ENCODE results near the gene ZNF593. TPM values are rescaled to one million over a fixed set of nuclear protein-coding genes. Genes with fewer than 3 reads are reported as not detected.

The ZNF593 gene
- total and polyA plus RNA-seq, 9 of the 15 experiments (the other 6 are each of a cell fraction or from before 2014, with no cell fraction given): 9.8 to 334 (median 48.2) TPM

DNA sequence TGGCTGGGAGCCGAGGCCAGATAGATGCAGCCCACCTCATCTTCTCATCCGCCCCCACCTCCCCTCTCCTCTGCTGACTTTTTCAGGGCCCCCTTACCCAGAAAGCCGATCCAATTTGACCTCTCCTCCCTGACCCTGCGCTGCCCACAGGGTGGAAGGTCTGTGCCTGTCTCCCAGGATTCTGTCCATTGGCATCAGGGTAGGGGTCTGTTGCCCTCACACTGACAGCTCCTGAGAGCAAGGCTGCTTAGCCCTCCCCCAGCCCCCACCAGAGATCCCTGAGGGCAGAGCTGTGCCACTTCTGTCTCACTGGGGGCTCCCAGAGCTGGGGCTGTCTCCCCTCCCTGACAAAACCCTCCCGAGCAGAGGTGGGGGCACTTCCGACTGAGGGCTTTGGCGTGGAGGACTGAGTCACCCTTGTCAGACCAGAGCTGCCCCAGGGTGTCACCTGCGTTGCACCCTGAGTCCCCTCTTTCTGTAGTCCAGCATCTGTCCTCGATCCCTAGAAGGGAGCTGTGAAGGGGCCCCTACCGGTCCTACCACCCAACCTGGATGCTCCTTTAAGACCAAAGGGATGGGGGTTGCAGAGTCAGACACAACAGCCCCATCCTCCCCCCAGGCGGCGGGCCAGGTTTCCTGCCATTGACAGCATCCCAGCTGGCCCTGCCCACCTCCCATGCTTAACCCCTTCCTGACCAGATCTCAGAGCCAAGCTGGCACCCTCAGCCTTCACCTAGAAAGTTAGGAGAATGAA, 13.2 kb upstream of the ZNF593 start:
- H3K27ac ChIP-seq (ENCODE audit: extremely low read depth, low read depth, low read length): no peak overlapping the region
- no TSS peak for BruUV-seq (replicated peaks)
- no peaks in the 10 kb centered on the region; the same call in 2 of the 3 replicates for H3K79me2 ChIP-seq (ENCODE audit: control insufficient read depth, insufficient read depth, low read length)
- H3K9me1 ChIP-seq (ENCODE audit: control insufficient read depth, insufficient read depth, low read length): no peaks in the 10 kb centered on the region
- peak in 2 of 4 experiments; percentile 36 to 46 for DNase-seq (ENCODE audit: extremely low read depth in 1 of 4, low spot score in 3 of 4)
- no peaks in the 10 kb centered on the region for H3K9me3 ChIP-seq (replicated peaks; ENCODE audit: control insufficient read depth, insufficient read depth, low read depth, low read length)
- peak; percentile 7; the same call in 2 of the 3 replicates for ATAC-seq
- H3K4me3 ChIP-seq: no peak overlapping the region
- ChIA-PET POLR2A (interaction anchor here (0.6 to 2.7 kb wide), 13 partner anchors 9 to 47 kb away, joined by 3 to 13 read pairs (median 6); partner anchors contain the start of gene ZNF593OS), CTCF (ENCODE audit: low intra/inter-chr PET ratio) (no interaction called here)
- no peaks in the 10 kb centered on the region for H3K36me3 ChIP-seq (ENCODE audit: control insufficient read depth, insufficient read depth, low read length)
- H3K27me3 ChIP-seq (ENCODE audit: control insufficient read depth in 2 of 2, insufficient read depth in 2 of 2, low read length in 2 of 2): no peaks in the 10 kb centered on the region
- peak overlapping the region; percentile 36; the same call in 1 of the 2 replicates for H2AFZ ChIP-seq (ENCODE audit: low read depth, low read length)
- H4K20me1 ChIP-seq (replicated peaks; ENCODE audit: control insufficient read depth, insufficient read depth, low read length): no peaks in the 10 kb centered on the region
- in situ Hi-C loops (cut with MboI): no loop called here
- peak overlapping the region in 1 of 2 experiments; percentile 76; a peak in 2 of 4 replicates for H3K9ac ChIP-seq (ENCODE audit: insufficient read depth in 1 of 2, low read depth in 2 of 2, low read length in 2 of 2)
- H3K4me2 ChIP-seq (ENCODE audit: insufficient read depth, low read length): no peak overlapping the region
- H3K4me1 ChIP-seq (replicated peaks in 1 of 2; ENCODE audit: control insufficient read depth in 2 of 2, insufficient read depth in 2 of 2, low read length in 2 of 2): peaks cover 18 to 45% of the 10 kb centered on the region in 2 experiments
- intact Hi-C loops (cut with micrococcal nuclease): no loop called here
- FAIRE-seq: peak; percentile 32
- TF ChIP-seq CBX1 (IDR thresholded peaks at IDR 0.05; ENCODE audit: low read depth) (no peak), JUN (IDR thresholded peaks at IDR 0.05; ENCODE audit: borderline replicate concordance, low read depth, low read length) (no peak), JUN (CRISPR knock-in tag; IDR thresholded peaks at IDR 0.05; ENCODE audit: borderline replicate concordance) (0 out of 2 replicates have a peak, but pooled peaks have one; percentile 49), SMAD4 (CRISPR knock-in tag; conservative IDR thresholded peaks at IDR 0.05) (0 out of 2 replicates have a peak, but pooled peaks have one; percentile 15), ZBTB7A (IDR thresholded peaks at IDR 0.05; ENCODE audit: borderline replicate concordance, control insufficient read depth, low read depth, low read length) (0 out of 2 replicates have a peak, but pooled peaks have one; percentile 19)
- TF ChIP-seq, protein P1, sequence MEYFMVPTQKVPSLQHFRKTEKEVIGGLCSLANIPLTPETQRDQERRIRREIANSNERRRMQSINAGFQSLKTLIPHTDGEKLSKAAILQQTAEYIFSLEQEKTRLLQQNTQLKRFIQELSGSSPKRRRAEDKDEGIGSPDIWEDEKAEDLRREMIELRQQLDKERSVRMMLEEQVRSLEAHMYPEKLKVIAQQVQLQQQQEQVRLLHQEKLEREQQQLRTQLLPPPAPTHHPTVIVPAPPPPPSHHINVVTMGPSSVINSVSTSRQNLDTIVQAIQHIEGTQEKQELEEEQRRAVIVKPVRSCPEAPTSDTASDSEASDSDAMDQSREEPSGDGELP (CRISPR knock-in tag; IDR thresholded peaks at IDR 0.05; ENCODE audit: borderline replicate concordance): peak; percentile 75
- TF ChIP-seq, protein P2, sequence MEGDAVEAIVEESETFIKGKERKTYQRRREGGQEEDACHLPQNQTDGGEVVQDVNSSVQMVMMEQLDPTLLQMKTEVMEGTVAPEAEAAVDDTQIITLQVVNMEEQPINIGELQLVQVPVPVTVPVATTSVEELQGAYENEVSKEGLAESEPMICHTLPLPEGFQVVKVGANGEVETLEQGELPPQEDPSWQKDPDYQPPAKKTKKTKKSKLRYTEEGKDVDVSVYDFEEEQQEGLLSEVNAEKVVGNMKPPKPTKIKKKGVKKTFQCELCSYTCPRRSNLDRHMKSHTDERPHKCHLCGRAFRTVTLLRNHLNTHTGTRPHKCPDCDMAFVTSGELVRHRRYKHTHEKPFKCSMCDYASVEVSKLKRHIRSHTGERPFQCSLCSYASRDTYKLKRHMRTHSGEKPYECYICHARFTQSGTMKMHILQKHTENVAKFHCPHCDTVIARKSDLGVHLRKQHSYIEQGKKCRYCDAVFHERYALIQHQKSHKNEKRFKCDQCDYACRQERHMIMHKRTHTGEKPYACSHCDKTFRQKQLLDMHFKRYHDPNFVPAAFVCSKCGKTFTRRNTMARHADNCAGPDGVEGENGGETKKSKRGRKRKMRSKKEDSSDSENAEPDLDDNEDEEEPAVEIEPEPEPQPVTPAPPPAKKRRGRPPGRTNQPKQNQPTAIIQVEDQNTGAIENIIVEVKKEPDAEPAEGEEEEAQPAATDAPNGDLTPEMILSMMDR (IDR thresholded peaks at IDR 0.05 in 2 of 3, conservative IDR thresholded peaks at IDR 0.05 in 1 of 3; ENCODE audit: insufficient read depth in 2 of 3, low read depth in 1 of 3, low read length in 3 of 3): no peak
- TF ChIP-seq, protein P3, sequence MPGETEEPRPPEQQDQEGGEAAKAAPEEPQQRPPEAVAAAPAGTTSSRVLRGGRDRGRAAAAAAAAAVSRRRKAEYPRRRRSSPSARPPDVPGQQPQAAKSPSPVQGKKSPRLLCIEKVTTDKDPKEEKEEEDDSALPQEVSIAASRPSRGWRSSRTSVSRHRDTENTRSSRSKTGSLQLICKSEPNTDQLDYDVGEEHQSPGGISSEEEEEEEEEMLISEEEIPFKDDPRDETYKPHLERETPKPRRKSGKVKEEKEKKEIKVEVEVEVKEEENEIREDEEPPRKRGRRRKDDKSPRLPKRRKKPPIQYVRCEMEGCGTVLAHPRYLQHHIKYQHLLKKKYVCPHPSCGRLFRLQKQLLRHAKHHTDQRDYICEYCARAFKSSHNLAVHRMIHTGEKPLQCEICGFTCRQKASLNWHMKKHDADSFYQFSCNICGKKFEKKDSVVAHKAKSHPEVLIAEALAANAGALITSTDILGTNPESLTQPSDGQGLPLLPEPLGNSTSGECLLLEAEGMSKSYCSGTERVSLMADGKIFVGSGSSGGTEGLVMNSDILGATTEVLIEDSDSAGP (CRISPR knock-in tag; IDR thresholded peaks at IDR 0.05): 0 out of 2 replicates have a peak, but pooled peaks have one; percentile 23
- TF ChIP-seq, protein P4, sequence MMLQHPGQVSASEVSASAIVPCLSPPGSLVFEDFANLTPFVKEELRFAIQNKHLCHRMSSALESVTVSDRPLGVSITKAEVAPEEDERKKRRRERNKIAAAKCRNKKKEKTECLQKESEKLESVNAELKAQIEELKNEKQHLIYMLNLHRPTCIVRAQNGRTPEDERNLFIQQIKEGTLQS (IDR thresholded peaks at IDR 0.05): peak; percentile 45; the same call in 1 of the 2 replicates
- TF ChIP-seq, protein P4 (CRISPR knock-in tag; conservative IDR thresholded peaks at IDR 0.05): no peak
- WGBS (ENCODE audit: insufficient coverage, low coverage, missing lambda C conversion rate): 27% methylated on average over 11 of the region's 12 CpGs
